ENCODE results near the gene IFI27L1. TPM values are rescaled to one million over a fixed set of nuclear protein-coding genes. Genes with fewer than 3 reads are reported as not detected.
A peak's percentile ranks its signal among the peaks of the same experiment; 100 is the strongest.

Gene IFI27L1
- total RNA-seq, 4 donors from 2014 or later = 3.4 to 9.3 (median 7.4) TPM

GRCh38 chr14:94097091-94097490 lies 16.0 kb downstream of the IFI27L1 start:
- TF ChIP-seq CTCF (IDR thresholded peaks at IDR 0.05) (no peak), POLR2AphosphoS5 (IDR thresholded peaks at IDR 0.05) (no peak), POLR2A (IDR thresholded peaks at IDR 0.05) (no peak), EP300 (IDR thresholded peaks at IDR 0.05) (no peak)
- WGBS, 2 donors (ENCODE audit: low coverage in 1 of 2) = 100% methylated on average over 3 of the region's 4 CpGs; no CpG with 5 or more reads in 1 of the 2 donors
- H3K36me3 ChIP-seq = peaks cover 0 to 21% of the 10 kb centered on the region in 2 donors

GRCh38 chr14:94098326-94098992 lies 17.3 kb downstream of the IFI27L1 start:
- Histone ChIP-seq H3K27me3 (no peaks in the 10 kb centered on the region), H3K27ac (no peak overlapping the region), H3K4me3 (no peak overlapping the region), H3K9me3 (no peaks in the 10 kb centered on the region), H3K36me3 (peaks cover 0 to 21% of the 10 kb centered on the region in 2 donors), H3K4me1 (no peaks in the 10 kb centered on the region)
- no peak for ATAC-seq
- TF ChIP-seq CTCF (IDR thresholded peaks at IDR 0.05) (no peak), POLR2A (IDR thresholded peaks at IDR 0.05) (no peak), EP300 (IDR thresholded peaks at IDR 0.05) (no peak), POLR2AphosphoS5 (IDR thresholded peaks at IDR 0.05) (no peak)
- WGBS, 2 donors (ENCODE audit: low coverage in 1 of 2) = 61 to 65% methylated on average over 5 to 7 of the region's 10 CpGs

More at GRCh38 chr14:94097091-94097490, 16.0 kb downstream of the IFI27L1 start:
- Histone ChIP-seq H3K9me3 (no peaks in the 10 kb centered on the region), H3K27me3 (no peaks in the 10 kb centered on the region), H3K4me3 (no peak overlapping the region), H3K27ac (no peak overlapping the region), H3K4me1 (no peaks in the 10 kb centered on the region)
- ATAC-seq = no peak

GRCh38 chr14:94099006-94099405 lies 17.9 kb downstream of the IFI27L1 start:
- no peaks in the 10 kb centered on the region for H3K27me3 ChIP-seq
- no peaks in the 10 kb centered on the region for H3K4me1 ChIP-seq
- 76 to 92% methylated on average over 6 of the region's 6 CpGs for WGBS, 2 donors (ENCODE audit: low coverage in 1 of 2)
- no peak overlapping the region for H3K27ac ChIP-seq
- H3K4me3 ChIP-seq = no peak overlapping the region
- no peak for ATAC-seq
- TF ChIP-seq EP300 (IDR thresholded peaks at IDR 0.05) = no peak
- TF ChIP-seq POLR2AphosphoS5 (IDR thresholded peaks at IDR 0.05) = no peak
- TF ChIP-seq CTCF (IDR thresholded peaks at IDR 0.05) = no peak
- no peak for TF ChIP-seq POLR2A (IDR thresholded peaks at IDR 0.05)
- H3K9me3 ChIP-seq = no peaks in the 10 kb centered on the region
- H3K36me3 ChIP-seq = peaks cover 0 to 21% of the 10 kb centered on the region in 2 donors

- Histone ChIP-seq H3K36me3 (peaks cover 0 to 21% of the 10 kb centered on the region in 2 donors), H3K4me3 (no peak overlapping the region), H3K4me1 (no peaks in the 10 kb centered on the region), H3K9me3 (no peaks in the 10 kb centered on the region), H3K27ac (no peak overlapping the region), H3K27me3 (no peaks in the 10 kb centered on the region)
- TF ChIP-seq CTCF (IDR thresholded peaks at IDR 0.05) (no peak), POLR2A (IDR thresholded peaks at IDR 0.05) (no peak)
- ATAC-seq = peak; percentile 81
- 56% methylated on average over 3 of the region's 4 CpGs; no CpG with 5 or more reads in 1 of the 2 donors for WGBS, 2 donors (ENCODE audit: low coverage in 1 of 2)
Observed at GRCh38 chr14:94100847-94101246, 19.7 kb downstream of the IFI27L1 start.

- no peak for TF ChIP-seq CTCF (IDR thresholded peaks at IDR 0.05)
- no peak for TF ChIP-seq POLR2AphosphoS5 (IDR thresholded peaks at IDR 0.05)
- TF ChIP-seq POLR2A (IDR thresholded peaks at IDR 0.05) = no peak
- TF ChIP-seq EP300 (IDR thresholded peaks at IDR 0.05) = no peak
- H3K27ac ChIP-seq = no peak overlapping the region
- H3K27me3 ChIP-seq = no peaks in the 10 kb centered on the region
- 100% methylated on average over 1 to 2 of the region's 10 CpGs for WGBS, 2 donors (ENCODE audit: low coverage in 1 of 2)
- peaks cover 0 to 21% of the 10 kb centered on the region in 2 donors for H3K36me3 ChIP-seq
- no peaks in the 10 kb centered on the region for H3K4me1 ChIP-seq
- no peaks in the 10 kb centered on the region for H3K9me3 ChIP-seq
- H3K4me3 ChIP-seq = no peak overlapping the region
- ATAC-seq = peak; percentile 47
Observed at GRCh38 chr14:94101748-94102147, 20.6 kb downstream of the IFI27L1 start.
